SK-MEL-5 (cell line): Measurements from ENCODE around the gene CACUL1. TPM values are rescaled to one million over a fixed set of nuclear protein-coding genes. Genes with fewer than 3 reads are reported as not detected.
"Not testable (repeated sequence)": the region's sequence is repeated elsewhere in the genome, so short reads cannot be mapped to it uniquely, and the experiment has no call there.

Experiments
- DNase-seq: peaks from one replicate; pipeline ENCODE4 v3.0.0-alpha.2; 2016; ENCODE audit warnings: low read depth, low spot score
- in situ Hi-C: cut with HindIII; loops from 2 replicates; pipeline ENCODE4 v1.10.0; 2016; ENCODE audit warnings: low sequenced_read_pairs, high pct_unique_total_duplicates, low pct_unique_long_range_greater_than_20kb
- total RNA-seq: library from RNA; depleted of rRNA; stranded (reverse); fragments of >200 nt; shearing (Covaris generic); gene quantifications from 2 replicates; pipeline ENCODE4 v1.2.3, GENCODE V29; 2014

The CACUL1 gene
- total RNA-seq, 1 experiment from 2014 or later = 31.9 TPM

- in situ Hi-C loops, DNase-seq: not testable (repeated sequence)
Observed at GRCh38 chr10:118744346-118744918, 10.3 kb downstream of the CACUL1 start.

GRCh38 chr10:118742782-118743181, 12.0 kb downstream of the CACUL1 start:
- peak; percentile 49 for DNase-seq
- in situ Hi-C loops = no loop called here

- in situ Hi-C loops = no loop called here
- DNase-seq = no peak
Observed at GRCh38 chr10:118742032-118742431, 12.7 kb downstream of the CACUL1 start.

GRCh38 chr10:118738406-118738805, 16.4 kb downstream of the CACUL1 start:
- in situ Hi-C loops = no loop called here
- no peak for DNase-seq

- no peak for DNase-seq
- in situ Hi-C loops = no loop called here
Observed at GRCh38 chr10:118737603-118738302, 17.0 kb downstream of the CACUL1 start.

GRCh38 chr10:118735294-118735693, 19.5 kb downstream of the CACUL1 start:
- no peak for DNase-seq
- in situ Hi-C loops = no loop called here

GRCh38 chr10:118734475-118734874, 20.3 kb downstream of the CACUL1 start:
- in situ Hi-C loops = no loop called here
- DNase-seq = peak; percentile 12

GRCh38 chr10:118732245-118733165, 22.3 kb downstream of the CACUL1 start:
- in situ Hi-C loops = no loop called here
- DNase-seq = no peak

- DNase-seq = no peak
- in situ Hi-C loops = no loop called here
Observed at GRCh38 chr10:118730756-118731456, 23.9 kb downstream of the CACUL1 start.

- in situ Hi-C loops = no loop called here
- no peak for DNase-seq
Observed at GRCh38 chr10:118729641-118730258, 25.0 kb downstream of the CACUL1 start.

- DNase-seq = no peak
- in situ Hi-C loops = no loop called here
Observed at GRCh38 chr10:118729200-118729599, 25.6 kb downstream of the CACUL1 start.

- no peak for DNase-seq
- in situ Hi-C loops = no loop called here
Observed at GRCh38 chr10:118725886-118726500, 28.8 kb downstream of the CACUL1 start.

- no peak for DNase-seq
- in situ Hi-C loops = no loop called here
Observed at GRCh38 chr10:118723466-118723865, 31.3 kb downstream of the CACUL1 start.

- in situ Hi-C loops = no loop called here
Observed at GRCh38 chr10:118721539-118721876, 33.3 kb downstream of the CACUL1 start.

GRCh38 chr10:118720685-118721538, 33.9 kb downstream of the CACUL1 start:
- in situ Hi-C loops = no loop called here
- peak; percentile 64 for DNase-seq

More at GRCh38 chr10:118721539-118721876, 33.3 kb downstream of the CACUL1 start:
- no peak for DNase-seq

GRCh38 chr10:118714366-118714765, 40.4 kb downstream of the CACUL1 start:
- DNase-seq = no peak
- in situ Hi-C loops = no loop called here
